SU-DHL-6 (cell line): ENCODE measurements around the gene DNAI7.

Experiments used
- EZH2phosphoT487 ChIP-seq: fragments of 200-600 bp; sonication (generic), shearing (Covaris generic); conservative IDR thresholded peaks from 2 replicates; pipeline ENCODE4 v1.6.1; 2018; ENCODE audit warnings: mild to moderate bottlenecking, antibody characterized with exemption, low read length, moderate library complexity, mixed read lengths
- TF ChIP-seq, protein P1 (sequence below): fragments of 200-600 bp; sonication (generic); IDR thresholded peaks from one replicate; pipeline ENCODE4 v1.5.1; 2017; ENCODE audit warnings: antibody characterized with exemption, mild to moderate bottlenecking, low read length, moderate library complexity; ENCODE audit not compliant: insufficient read depth, poor library complexity, severe bottlenecking

DNA sequence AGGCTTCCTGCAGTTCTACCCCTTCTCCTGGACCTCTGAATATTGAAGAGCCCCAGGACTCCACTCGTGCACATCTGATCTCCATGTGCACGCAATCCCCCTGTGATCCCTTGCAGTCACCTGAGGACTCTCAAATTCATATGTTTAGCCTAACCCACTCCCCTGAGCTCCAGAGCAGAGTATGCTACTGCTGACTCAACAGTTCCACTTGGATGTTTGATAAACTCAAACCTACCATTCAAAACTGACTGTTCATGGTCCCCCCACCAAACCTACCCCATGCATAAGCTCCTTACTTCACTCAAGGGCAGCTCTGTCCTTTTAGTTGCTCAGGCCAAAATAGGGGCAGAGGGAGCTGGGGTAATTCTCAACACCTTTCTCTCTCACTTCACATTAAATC is 96.0 kb downstream of the DNAI7 start:
- TF ChIP-seq, protein P1, sequence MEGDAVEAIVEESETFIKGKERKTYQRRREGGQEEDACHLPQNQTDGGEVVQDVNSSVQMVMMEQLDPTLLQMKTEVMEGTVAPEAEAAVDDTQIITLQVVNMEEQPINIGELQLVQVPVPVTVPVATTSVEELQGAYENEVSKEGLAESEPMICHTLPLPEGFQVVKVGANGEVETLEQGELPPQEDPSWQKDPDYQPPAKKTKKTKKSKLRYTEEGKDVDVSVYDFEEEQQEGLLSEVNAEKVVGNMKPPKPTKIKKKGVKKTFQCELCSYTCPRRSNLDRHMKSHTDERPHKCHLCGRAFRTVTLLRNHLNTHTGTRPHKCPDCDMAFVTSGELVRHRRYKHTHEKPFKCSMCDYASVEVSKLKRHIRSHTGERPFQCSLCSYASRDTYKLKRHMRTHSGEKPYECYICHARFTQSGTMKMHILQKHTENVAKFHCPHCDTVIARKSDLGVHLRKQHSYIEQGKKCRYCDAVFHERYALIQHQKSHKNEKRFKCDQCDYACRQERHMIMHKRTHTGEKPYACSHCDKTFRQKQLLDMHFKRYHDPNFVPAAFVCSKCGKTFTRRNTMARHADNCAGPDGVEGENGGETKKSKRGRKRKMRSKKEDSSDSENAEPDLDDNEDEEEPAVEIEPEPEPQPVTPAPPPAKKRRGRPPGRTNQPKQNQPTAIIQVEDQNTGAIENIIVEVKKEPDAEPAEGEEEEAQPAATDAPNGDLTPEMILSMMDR, result no peak
- TF ChIP-seq EZH2phosphoT487, result no peak
